GM23248 (cell line): ENCODE measurements around the gene LEFTY2. TPM values are rescaled to one million over a fixed set of nuclear protein-coding genes. Genes with fewer than 3 reads are reported as not detected.

ENCODE experiments used
- DNase-seq: peaks from one replicate; pipeline ENCODE4 v3.0.0-alpha.2; 2015
- H2AFZ ChIP-seq: fragments of 200-600 bp; sonication (generic); 2 replicates; pipeline ENCODE4 v1.6.1; 2016; ENCODE audit warnings: antibody characterized with exemption
- H3F3A ChIP-seq: fragments of 200-600 bp; sonication (generic); 2 replicates; pipeline ENCODE4 v1.6.1; 2016; ENCODE audit warnings: mild to moderate bottlenecking, antibody characterized with exemption, mixed run types; ENCODE audit not compliant: insufficient read depth
- H3K27ac ChIP-seq: fragments of 200-600 bp; sonication (generic); 2 replicates; pipeline ENCODE4 v1.5.1; 2016; ENCODE audit warnings: mild to moderate bottlenecking
- H3K27me3 ChIP-seq: fragments of 200-600 bp; sonication (generic); replicated peaks from 2 replicates; pipeline ENCODE4 v1.6.1; 2016; ENCODE audit warnings: mild to moderate bottlenecking; ENCODE audit not compliant: insufficient read depth
- H3K36me3 ChIP-seq: fragments of 200-600 bp; sonication (generic); 2 replicates; pipeline ENCODE4 v1.6.1; 2016; ENCODE audit warnings: low read depth, mild to moderate bottlenecking
- H3K4me1 ChIP-seq: fragments of 200-600 bp; sonication (generic); 2 replicates; pipeline ENCODE4 v1.6.1; 2016; ENCODE audit warnings: mild to moderate bottlenecking; ENCODE audit not compliant: insufficient read depth
- H3K4me2 ChIP-seq: fragments of 200-600 bp; sonication (generic); one replicate; pipeline ENCODE4 v1.6.1; 2016; ENCODE audit warnings: mild to moderate bottlenecking; ENCODE audit not compliant: unreplicated experiment
- H3K4me3 ChIP-seq: fragments of 200-600 bp; sonication (generic); 2 replicates; pipeline ENCODE4 v1.5.1; 2016; ENCODE audit warnings: mild to moderate bottlenecking
- H3K79me2 ChIP-seq: fragments of 200-600 bp; sonication (generic); 2 replicates; pipeline ENCODE4 v1.6.1; 2016; ENCODE audit warnings: mild to moderate bottlenecking; ENCODE audit not compliant: insufficient read depth
- H3K9ac ChIP-seq: fragments of 200-600 bp; sonication (generic); 2 replicates; pipeline ENCODE4 v1.6.1; 2016; ENCODE audit warnings: mild to moderate bottlenecking
- H3K9me2 ChIP-seq: fragments of 200-600 bp; sonication (generic); 2 replicates; pipeline ENCODE4 v1.6.1; 2016; ENCODE audit warnings: mixed run types, mild to moderate bottlenecking, moderate library complexity; ENCODE audit not compliant: insufficient read depth
- H3K9me3 ChIP-seq: fragments of 200-600 bp; sonication (generic); one replicate; pipeline ENCODE4 v1.6.1; 2017; ENCODE audit warnings: low read depth
- H4K20me1 ChIP-seq: fragments of 200-600 bp; sonication (generic); 2 replicates; pipeline ENCODE4 v1.6.0; 2016; ENCODE audit not compliant: insufficient read depth
- EZH2 ChIP-seq: fragments of 200-600 bp; sonication (generic); IDR thresholded peaks from 2 replicates; pipeline ENCODE4 v1.6.1; 2018; ENCODE audit warnings: antibody characterized with exemption, mild to moderate bottlenecking; ENCODE audit not compliant: insufficient read depth, poor library complexity, severe bottlenecking
- EZH2phosphoT487 ChIP-seq: fragments of 200-600 bp; sonication (generic); IDR thresholded peaks from 2 replicates; pipeline ENCODE4 v1.6.1; 2018; ENCODE audit warnings: antibody characterized with exemption, moderate library complexity, mild to moderate bottlenecking, low read depth; ENCODE audit not compliant: insufficient read depth
- WGBS, 2 experiments: methylation state at CpG; one replicate each; pipeline ENCODE4 v1.1.6; 2015 to 2017; ENCODE audit warnings: low lambda C conversion rate in 2 of 2, low coverage in 1 of 2; ENCODE audit errors: missing lambda C conversion rate in 2 of 2; 5-methylcytosine and 5-hydroxymethylcytosine counted together
- in situ Hi-C: fragments of 300-500 bp; cut with MboI; formaldehyde crosslinking; loops from 2 replicates; pipeline ENCODE4 v1.15.0; 2020
- polyA plus RNA-seq: library from polyadenylated mRNA; unstranded; fragments of >200 nt; fragmentation: Nextera tagmentation; extraction: Ambion mirVana; gene quantifications from 2 replicates; pipeline ENCODE4 v1.2.1, GENCODE V29; 2016
- total RNA-seq: library from RNA; depleted of rRNA; stranded (reverse); fragments of >200 nt; shearing (Covaris generic); gene quantifications from 2 replicates; pipeline ENCODE4 v1.2.3, GENCODE V29; 2014

The LEFTY2 gene
- total and polyA plus RNA-seq, 2 experiments from 2014 or later, result not detected

GRCh38 chr1:225965231-225965630 is 24.2 kb upstream of the LEFTY2 start:
- H2AFZ ChIP-seq, result no peak overlapping the region; the same call in 1 of the 2 replicates
- no peaks in the 10 kb centered on the region for H4K20me1 ChIP-seq
- 52 to 71% methylated on average over 5 of the region's 5 CpGs for WGBS, 2 experiments
- H3K36me3 ChIP-seq, result no peaks in the 10 kb centered on the region
- in situ Hi-C loops, result no loop called here
- no peaks in the 10 kb centered on the region for H3K9me2 ChIP-seq
- DNase-seq, result no peak
- no peaks in the 10 kb centered on the region for H3K9me3 ChIP-seq
- no peaks in the 10 kb centered on the region for H3K79me2 ChIP-seq
- no peak overlapping the region for H3K4me3 ChIP-seq
- H3K4me1 ChIP-seq, result no peaks in the 10 kb centered on the region
- no peak overlapping the region for H3K4me2 ChIP-seq
- no peak for TF ChIP-seq EZH2phosphoT487
- no peak for TF ChIP-seq EZH2
- H3K27ac ChIP-seq, result no peak overlapping the region
- no peak overlapping the region for H3K9ac ChIP-seq
- no peaks in the 10 kb centered on the region for H3K27me3 ChIP-seq
- H3F3A ChIP-seq, result no peaks in the 10 kb centered on the region

- 92 to 93% methylated on average over 14 to 15 of the region's 15 CpGs for WGBS, 2 experiments
- H2AFZ ChIP-seq, result no peak overlapping the region
- H3K4me1 ChIP-seq, result no peaks in the 10 kb centered on the region
- H4K20me1 ChIP-seq, result no peaks in the 10 kb centered on the region
- H3K9me3 ChIP-seq, result no peaks in the 10 kb centered on the region
- H3F3A ChIP-seq, result no peaks in the 10 kb centered on the region
- no peaks in the 10 kb centered on the region for H3K79me2 ChIP-seq
- DNase-seq, result no peak
- in situ Hi-C loops, result no loop called here
- TF ChIP-seq EZH2, result no peak
- TF ChIP-seq EZH2phosphoT487, result no peak
- no peaks in the 10 kb centered on the region for H3K27me3 ChIP-seq
- no peak overlapping the region for H3K4me3 ChIP-seq
- no peaks in the 10 kb centered on the region for H3K36me3 ChIP-seq
- no peaks in the 10 kb centered on the region for H3K9me2 ChIP-seq
- H3K27ac ChIP-seq, result no peak overlapping the region
- no peak overlapping the region for H3K4me2 ChIP-seq
- H3K9ac ChIP-seq, result no peak overlapping the region
These were observed 22.9 kb upstream of the LEFTY2 start for GRCh38 chr1:225963735-225964530.

GRCh38 chr1:225962440-225962975 is 21.5 kb upstream of the LEFTY2 start:
- no peak for TF ChIP-seq EZH2
- no peak for TF ChIP-seq EZH2phosphoT487
- 27 to 28% methylated on average over 21 of the region's 21 CpGs for WGBS, 2 experiments
- H3K27me3 ChIP-seq, result no peaks in the 10 kb centered on the region
- H4K20me1 ChIP-seq, result no peaks in the 10 kb centered on the region
- in situ Hi-C loops, result no loop called here
- peak; percentile 36 for DNase-seq
- H3K36me3 ChIP-seq, result no peaks in the 10 kb centered on the region
- no peaks in the 10 kb centered on the region for H3F3A ChIP-seq
- no peaks in the 10 kb centered on the region for H3K79me2 ChIP-seq
- no peaks in the 10 kb centered on the region for H3K9me2 ChIP-seq
- peak overlapping the region; percentile 29; the same call in 1 of the 2 replicates for H2AFZ ChIP-seq
- no peaks in the 10 kb centered on the region for H3K9me3 ChIP-seq
- no peak overlapping the region for H3K27ac ChIP-seq
- no peak overlapping the region for H3K9ac ChIP-seq
- no peak overlapping the region for H3K4me2 ChIP-seq
- H3K4me3 ChIP-seq, result 0 out of 2 replicates have a peak overlapping the region, but pooled peaks have one; percentile 16
- H3K4me1 ChIP-seq, result no peaks in the 10 kb centered on the region

GRCh38 chr1:225961659-225962439 is 20.8 kb upstream of the LEFTY2 start:
- H3F3A ChIP-seq, result no peaks in the 10 kb centered on the region
- in situ Hi-C loops, result no loop called here
- DNase-seq, result no peak
- no peaks in the 10 kb centered on the region for H3K79me2 ChIP-seq
- H2AFZ ChIP-seq, result peak overlapping the region; percentile 29; the same call in 1 of the 2 replicates
- no peaks in the 10 kb centered on the region for H3K27me3 ChIP-seq
- H3K36me3 ChIP-seq, result no peaks in the 10 kb centered on the region
- no peaks in the 10 kb centered on the region for H3K4me1 ChIP-seq
- H3K9me3 ChIP-seq, result no peaks in the 10 kb centered on the region
- no peak for TF ChIP-seq EZH2phosphoT487
- TF ChIP-seq EZH2, result no peak
- 50% methylated on average over 20 of the region's 20 CpGs for WGBS, 2 experiments
- 0 out of 2 replicates have a peak overlapping the region, but pooled peaks have one; percentile 16 for H3K4me3 ChIP-seq
- no peak overlapping the region for H3K4me2 ChIP-seq
- no peak overlapping the region for H3K9ac ChIP-seq
- no peaks in the 10 kb centered on the region for H3K9me2 ChIP-seq
- H3K27ac ChIP-seq, result no peak overlapping the region
- no peaks in the 10 kb centered on the region for H4K20me1 ChIP-seq
